HepG2 (cell line): ENCODE data around the gene GARS1. TPM values are rescaled to one million over a fixed set of nuclear protein-coding genes. Genes with fewer than 3 reads are reported as not detected.

ENCODE experiments used
- BCL6 ChIP-seq: IDR thresholded peaks from 2 replicates; pipeline ENCODE4 v1.6.1; 2016; ENCODE audit warnings: missing genetic modification reagents, missing compliant biosample characterization
- DPF2 ChIP-seq: sonication (generic); formaldehyde crosslinking; IDR thresholded peaks from 2 replicates; pipeline ENCODE4 v1.4.0; 2020; ENCODE audit warnings: mild to moderate bottlenecking, low read depth, missing genetic modification reagents, borderline replicate concordance
- MAX ChIP-seq: IDR thresholded peaks from 2 replicates; pipeline ENCODE4 v1.6.1; 2012; ENCODE audit warnings: inconsistent platforms
- MAZ ChIP-seq, 2 experiments: sonication (generic) in 1 of 2; formaldehyde crosslinking in 1 of 2; IDR thresholded peaks; 2 replicates each; pipeline versions ENCODE4 v1.5.0 to v1.6.1; 2012 to 2020; ENCODE audit warnings: low read depth in 2 of 2, mild to moderate bottlenecking in 2 of 2, borderline replicate concordance in 1 of 2, improper control_type of control experiment in 1 of 2, low read length in 1 of 2, missing genetic modification reagents in 1 of 2, moderate library complexity in 1 of 2
- MEIS1 ChIP-seq: sonication (generic); formaldehyde crosslinking; IDR thresholded peaks from 2 replicates; pipeline ENCODE4 v1.9.0; 2021; ENCODE audit warnings: mild to moderate bottlenecking, missing genetic modification reagents, moderate library complexity, borderline replicate concordance
- MLXIP ChIP-seq: sonication (generic); formaldehyde crosslinking; IDR thresholded peaks from 2 replicates; pipeline ENCODE4 v1.9.0; 2021; ENCODE audit warnings: missing genetic modification reagents, borderline replicate concordance
- SAFB2 ChIP-seq: sonication (generic); formaldehyde crosslinking; IDR thresholded peaks from 2 replicates; pipeline ENCODE4 v1.5.1; 2020; ENCODE audit warnings: missing genetic modification reagents, low read depth, mild to moderate bottlenecking, borderline replicate concordance
- SCMH1 ChIP-seq: sonication (generic); formaldehyde crosslinking; IDR thresholded peaks from 2 replicates; pipeline ENCODE4 v1.9.0; 2021; ENCODE audit warnings: missing genetic modification reagents, mild to moderate bottlenecking, borderline replicate concordance
- SP1 ChIP-seq, 2 experiments: fragments of 450-650 bp in 1 of 2; sonication (generic) in 1 of 2; formaldehyde crosslinking in 1 of 2; IDR thresholded peaks; 2 replicates each; pipeline versions ENCODE4 v1.4.0 to v1.6.1; 2016 to 2020; ENCODE audit warnings: missing genetic modification reagents in 1 of 2
- ZNF230 ChIP-seq: sonication (generic); formaldehyde crosslinking; IDR thresholded peaks from 2 replicates; pipeline ENCODE4 v1.4.0; 2020; ENCODE audit warnings: mild to moderate bottlenecking, missing genetic modification reagents
- ZNF451 ChIP-seq: sonication (generic); formaldehyde crosslinking; IDR thresholded peaks from 2 replicates; pipeline ENCODE4 v1.5.0; 2020; ENCODE audit warnings: mild to moderate bottlenecking, missing genetic modification reagents
- ZNF7 ChIP-seq: IDR thresholded peaks from 2 replicates; pipeline ENCODE4 v1.6.1; 2016; ENCODE audit warnings: missing biosample characterization, missing genetic modification reagents
- polyA plus RNA-seq, 8 experiments: library from polyadenylated mRNA; depleted of rRNA in 3 of 8; stranded (reverse) in 7 of 8; unstranded in 1 of 8; fragments of >200 nt; fragmentation: Illumina TruSeq in 4 of 8; extraction: Trizol in 4 of 8; gene quantifications; 2 replicates each; pipeline versions ENCODE4 v1.2.1 to v1.2.3, GENCODE V29; 2011 to 2016; ENCODE audit warnings: low read depth in 4 of 8, missing spikeins in 1 of 8, mixed read lengths in 1 of 8; ENCODE audit not compliant: insufficient read depth in 1 of 8
- total RNA-seq, 5 experiments: library from RNA; depleted of rRNA; stranded (reverse); fragments of >200 nt; fragmentation: Illumina TruSeq; extraction: Trizol; gene quantifications; 2 replicates each; pipeline ENCODE4 v1.2.3, GENCODE V29; 2016; ENCODE audit warnings: low read depth in 1 of 5
- TF ChIP-seq, protein P1 (sequence below): sonication (generic); formaldehyde crosslinking; IDR thresholded peaks from 2 replicates; pipeline ENCODE4 v1.9.0; 2022; ENCODE audit warnings: missing genetic modification reagents, mild to moderate bottlenecking, borderline replicate concordance
- TF ChIP-seq, protein P2 (sequence below): sonication (generic); formaldehyde crosslinking; IDR thresholded peaks from 2 replicates; pipeline ENCODE4 v1.8.1; 2023; ENCODE audit warnings: mild to moderate bottlenecking, missing genetic modification reagents
- TF ChIP-seq, protein P3 (sequence below): sonication (generic); formaldehyde crosslinking; IDR thresholded peaks from 2 replicates; pipeline ENCODE4 v1.5.0; 2020; ENCODE audit warnings: mild to moderate bottlenecking, missing genetic modification reagents, borderline replicate concordance

The GARS1 gene
- total and polyA plus RNA-seq, 2 of the 13 experiments (the other 11 are each of a cell fraction or from before 2014, with no cell fraction given), result 140 to 460 TPM

- TF ChIP-seq, protein P1, sequence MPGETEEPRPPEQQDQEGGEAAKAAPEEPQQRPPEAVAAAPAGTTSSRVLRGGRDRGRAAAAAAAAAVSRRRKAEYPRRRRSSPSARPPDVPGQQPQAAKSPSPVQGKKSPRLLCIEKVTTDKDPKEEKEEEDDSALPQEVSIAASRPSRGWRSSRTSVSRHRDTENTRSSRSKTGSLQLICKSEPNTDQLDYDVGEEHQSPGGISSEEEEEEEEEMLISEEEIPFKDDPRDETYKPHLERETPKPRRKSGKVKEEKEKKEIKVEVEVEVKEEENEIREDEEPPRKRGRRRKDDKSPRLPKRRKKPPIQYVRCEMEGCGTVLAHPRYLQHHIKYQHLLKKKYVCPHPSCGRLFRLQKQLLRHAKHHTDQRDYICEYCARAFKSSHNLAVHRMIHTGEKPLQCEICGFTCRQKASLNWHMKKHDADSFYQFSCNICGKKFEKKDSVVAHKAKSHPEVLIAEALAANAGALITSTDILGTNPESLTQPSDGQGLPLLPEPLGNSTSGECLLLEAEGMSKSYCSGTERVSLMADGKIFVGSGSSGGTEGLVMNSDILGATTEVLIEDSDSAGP, result no peak; the same call in 1 of the 2 replicates
- TF ChIP-seq BCL6 (CRISPR knock-in tag) (peak; percentile 72), SP1 (IDR thresholded peaks at IDR 0.05) (no peak), SP1 (CRISPR knock-in tag; IDR thresholded peaks at IDR 0.05) (no peak), MLXIP (peak; percentile 66; the same call in 1 of the 2 replicates), MAX (no peak), ZNF7 (peak; percentile 79), SCMH1 (CRISPR knock-in tag) (no peak), MEIS1 (0 out of 2 replicates have a peak, but pooled peaks have one; percentile 38), MAZ (IDR thresholded peaks at IDR 0.05; ENCODE audit: borderline replicate concordance, low read depth, low read length) (no peak), MAZ (CRISPR knock-in tag; IDR thresholded peaks at IDR 0.05; ENCODE audit: low read depth) (no peak), ZNF451 (no peak), ZNF230 (CRISPR knock-in tag) (peak; percentile 71; the same call in 1 of the 2 replicates), DPF2 (CRISPR knock-in tag) (no peak), SAFB2 (CRISPR knock-in tag) (no peak)
- TF ChIP-seq, protein P2, sequence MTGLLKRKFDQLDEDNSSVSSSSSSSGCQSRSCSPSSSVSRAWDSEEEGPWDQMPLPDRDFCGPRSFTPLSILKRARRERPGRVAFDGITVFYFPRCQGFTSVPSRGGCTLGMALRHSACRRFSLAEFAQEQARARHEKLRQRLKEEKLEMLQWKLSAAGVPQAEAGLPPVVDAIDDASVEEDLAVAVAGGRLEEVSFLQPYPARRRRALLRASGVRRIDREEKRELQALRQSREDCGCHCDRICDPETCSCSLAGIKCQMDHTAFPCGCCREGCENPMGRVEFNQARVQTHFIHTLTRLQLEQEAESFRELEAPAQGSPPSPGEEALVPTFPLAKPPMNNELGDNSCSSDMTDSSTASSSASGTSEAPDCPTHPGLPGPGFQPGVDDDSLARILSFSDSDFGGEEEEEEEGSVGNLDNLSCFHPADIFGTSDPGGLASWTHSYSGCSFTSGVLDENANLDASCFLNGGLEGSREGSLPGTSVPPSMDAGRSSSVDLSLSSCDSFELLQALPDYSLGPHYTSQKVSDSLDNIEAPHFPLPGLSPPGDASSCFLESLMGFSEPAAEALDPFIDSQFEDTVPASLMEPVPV, result no peak; the same call in 1 of the 2 replicates
- TF ChIP-seq, protein P3, sequence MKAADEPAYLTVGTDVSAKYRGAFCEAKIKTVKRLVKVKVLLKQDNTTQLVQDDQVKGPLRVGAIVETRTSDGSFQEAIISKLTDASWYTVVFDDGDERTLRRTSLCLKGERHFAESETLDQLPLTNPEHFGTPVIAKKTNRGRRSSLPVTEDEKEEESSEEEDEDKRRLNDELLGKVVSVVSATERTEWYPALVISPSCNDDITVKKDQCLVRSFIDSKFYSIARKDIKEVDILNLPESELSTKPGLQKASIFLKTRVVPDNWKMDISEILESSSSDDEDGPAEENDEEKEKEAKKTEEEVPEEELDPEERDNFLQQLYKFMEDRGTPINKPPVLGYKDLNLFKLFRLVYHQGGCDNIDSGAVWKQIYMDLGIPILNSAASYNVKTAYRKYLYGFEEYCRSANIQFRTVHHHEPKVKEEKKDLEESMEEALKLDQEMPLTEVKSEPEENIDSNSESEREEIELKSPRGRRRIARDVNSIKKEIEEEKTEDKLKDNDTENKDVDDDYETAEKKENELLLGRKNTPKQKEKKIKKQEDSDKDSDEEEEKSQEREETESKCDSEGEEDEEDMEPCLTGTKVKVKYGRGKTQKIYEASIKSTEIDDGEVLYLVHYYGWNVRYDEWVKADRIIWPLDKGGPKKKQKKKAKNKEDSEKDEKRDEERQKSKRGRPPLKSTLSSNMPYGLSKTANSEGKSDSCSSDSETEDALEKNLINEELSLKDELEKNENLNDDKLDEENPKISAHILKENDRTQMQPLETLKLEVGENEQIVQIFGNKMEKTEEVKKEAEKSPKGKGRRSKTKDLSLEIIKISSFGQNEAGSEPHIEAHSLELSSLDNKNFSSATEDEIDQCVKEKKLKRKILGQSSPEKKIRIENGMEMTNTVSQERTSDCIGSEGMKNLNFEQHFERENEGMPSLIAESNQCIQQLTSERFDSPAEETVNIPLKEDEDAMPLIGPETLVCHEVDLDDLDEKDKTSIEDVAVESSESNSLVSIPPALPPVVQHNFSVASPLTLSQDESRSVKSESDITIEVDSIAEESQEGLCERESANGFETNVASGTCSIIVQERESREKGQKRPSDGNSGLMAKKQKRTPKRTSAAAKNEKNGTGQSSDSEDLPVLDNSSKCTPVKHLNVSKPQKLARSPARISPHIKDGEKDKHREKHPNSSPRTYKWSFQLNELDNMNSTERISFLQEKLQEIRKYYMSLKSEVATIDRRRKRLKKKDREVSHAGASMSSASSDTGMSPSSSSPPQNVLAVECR (CRISPR knock-in tag), result peak; percentile 51; the same call in 1 of the 2 replicates
These were observed 77.3 kb downstream of the GARS1 start (continued) for GRCh38 chr7:30671793-30672465.
